Measurements from ENCODE around the gene ZNF611. TPM values are rescaled to one million over a fixed set of nuclear protein-coding genes. Genes with fewer than 3 reads are reported as not detected.

The ZNF611 gene
- total and polyA plus RNA-seq, 9 of the 15 experiments (the other 6 are each of a cell fraction or from before 2014, with no cell fraction given): 3.7 to 29.6 (median 12.8) TPM

DNA sequence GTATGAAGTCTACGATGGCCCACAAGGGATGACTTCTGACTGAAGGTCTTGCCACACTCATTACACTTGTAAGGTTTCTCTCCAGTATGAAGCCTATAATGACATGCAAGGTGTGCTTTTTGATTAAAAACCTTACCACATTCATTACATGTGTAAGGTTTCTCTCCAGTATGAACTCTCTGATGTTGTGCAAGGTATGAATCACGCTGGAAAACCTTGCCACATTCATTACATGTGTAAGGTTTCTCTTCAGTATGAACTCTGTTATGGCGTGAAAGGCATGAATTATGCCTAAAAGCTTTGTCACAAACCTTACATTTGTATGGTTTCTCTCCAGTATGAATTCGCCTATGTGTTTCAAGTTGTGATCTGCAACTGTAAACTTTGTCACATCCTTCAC is 81.7 kb downstream of the ZNF611 start:
- in situ Hi-C loops (cut with MboI) (no loop called here), intact Hi-C loops (cut with micrococcal nuclease) (no loop called here)
- no peaks in the 10 kb centered on the region; the same call in 2 of the 3 replicates for H3K79me2 ChIP-seq (ENCODE audit: control insufficient read depth, insufficient read depth, low read length)
- no peaks in the 10 kb centered on the region for H3K9me1 ChIP-seq (ENCODE audit: control insufficient read depth, insufficient read depth, low read length)
- DNase-seq (ENCODE audit: extremely low read depth in 1 of 4, low spot score in 3 of 4) (no peak), ATAC-seq (no peak), FAIRE-seq (no peak)
- no peak overlapping the region for H3K9ac ChIP-seq (ENCODE audit: insufficient read depth in 1 of 2, low read depth in 2 of 2, low read length in 2 of 2)
- WGBS (ENCODE audit: insufficient coverage, low coverage, missing lambda C conversion rate): 94% methylated on average over 4 of the region's 4 CpGs
- ChIA-PET CTCF (ENCODE audit: low intra/inter-chr PET ratio) (no interaction called here), POLR2A (no interaction called here)
- H3K4me1 ChIP-seq (replicated peaks in 1 of 2; ENCODE audit: control insufficient read depth in 2 of 2, insufficient read depth in 2 of 2, low read length in 2 of 2): no peaks in the 10 kb centered on the region
- H4K20me1 ChIP-seq (replicated peaks; ENCODE audit: control insufficient read depth, insufficient read depth, low read length): no peaks in the 10 kb centered on the region
- no peak overlapping the region for H3K4me3 ChIP-seq
- H2AFZ ChIP-seq (ENCODE audit: low read depth, low read length): no peak overlapping the region
- no peaks in the 10 kb centered on the region for H3K27me3 ChIP-seq (ENCODE audit: control insufficient read depth in 2 of 2, insufficient read depth in 2 of 2, low read length in 2 of 2)
- no TSS peak for BruUV-seq (replicated peaks)
- no peak overlapping the region for H3K4me2 ChIP-seq (ENCODE audit: insufficient read depth, low read length)
- no peaks in the 10 kb centered on the region for H3K9me3 ChIP-seq (replicated peaks; ENCODE audit: control insufficient read depth, insufficient read depth, low read depth, low read length)
- TF ChIP-seq POLR2G (IDR thresholded peaks at IDR 0.05; ENCODE audit: low read depth, low read length) (no peak), MAZ (CRISPR knock-in tag; conservative IDR thresholded peaks at IDR 0.05 in 1 of 2, IDR thresholded peaks at IDR 0.05 in 1 of 2) (no peak), ZNF165 (CRISPR knock-in tag; IDR thresholded peaks at IDR 0.05; ENCODE audit: borderline replicate concordance) (no peak), TSC22D4 (tag; IDR thresholded peaks at IDR 0.05) (no peak)
- peaks cover 84% of the 10 kb centered on the region for H3K36me3 ChIP-seq (ENCODE audit: control insufficient read depth, insufficient read depth, low read length)
- H3K27ac ChIP-seq (ENCODE audit: extremely low read depth, low read depth, low read length): no peak overlapping the region

Other genes with a start within 250 kb of the ZNF611 start
Only the 7 nearest of the 9 such genes appear.
- 8.0 and 9.1 TPM in 2 replicates for gene ZNF701, start 164.8 kb downstream of the ZNF611 start, total RNA-seq (2014; rRNA removed)
- 15.4 and 17.7 TPM in 2 replicates for gene ZNF701, start 164.8 kb downstream of the ZNF611 start, total RNA-seq (2014; rRNA removed; fragmentation: Illumina TruSeq; extraction: Trizol)
- 10.1 and 11.3 TPM in 2 replicates for gene ZNF701, start 164.8 kb downstream of the ZNF611 start, total RNA-seq (2015; rRNA removed; fragmentation: Illumina TruSeq; extraction: Trizol)
- 12.9 and 15.2 TPM in 2 replicates for gene ZNF701, start 164.8 kb downstream of the ZNF611 start, total RNA-seq (2021)
- gene ZNF701, start 164.8 kb downstream of the ZNF611 start, polyA plus RNA-seq (2011; rRNA removed): 15.9 and 16.9 TPM in 2 replicates
- 8.7 and 9.2 TPM in 2 replicates for gene ZNF701, start 164.8 kb downstream of the ZNF611 start, polyA plus RNA-seq (2014; fragmentation: Illumina TruSeq; extraction: Trizol)
- 10 to 100 TPM in 1 of 2 experiments, 1 to 10 TPM in 1; 5.3 to 11.1 TPM for gene ZNF701, start 164.8 kb downstream of the ZNF611 start, polyA plus RNA-seq (2014; fragmentation: Nextera tagmentation; extraction: Ambion mirVana)
- gene ZNF701, start 164.8 kb downstream of the ZNF611 start, polyA plus RNA-seq (2014; rRNA removed): 9.3 and 9.9 TPM in 2 replicates
- 35.2 and 35.3 TPM in 2 replicates for gene ZNF83, start 96.7 kb downstream of the ZNF611 start, total RNA-seq (2014; rRNA removed)
- gene ZNF83, start 96.7 kb downstream of the ZNF611 start, total RNA-seq (2014; rRNA removed; fragmentation: Illumina TruSeq; extraction: Trizol): 70.0 and 80.3 TPM in 2 replicates
- 63.2 and 67.0 TPM in 2 replicates for gene ZNF83, start 96.7 kb downstream of the ZNF611 start, total RNA-seq (2015; rRNA removed; fragmentation: Illumina TruSeq; extraction: Trizol)
- gene ZNF83, start 96.7 kb downstream of the ZNF611 start, total RNA-seq (2021): 37.9 and 38.2 TPM in 2 replicates
- gene ZNF83, start 96.7 kb downstream of the ZNF611 start, polyA plus RNA-seq (2011; rRNA removed): 74.3 and 82.6 TPM in 2 replicates
- 47.8 and 54.1 TPM in 2 replicates for gene ZNF83, start 96.7 kb downstream of the ZNF611 start, polyA plus RNA-seq (2014; fragmentation: Illumina TruSeq; extraction: Trizol)
- 10 to 100 TPM; 18.6 to 28.2 TPM for gene ZNF83, start 96.7 kb downstream of the ZNF611 start, polyA plus RNA-seq (2014; fragmentation: Nextera tagmentation; extraction: Ambion mirVana)
- 49.9 and 51.9 TPM in 2 replicates for gene ZNF83, start 96.7 kb downstream of the ZNF611 start, polyA plus RNA-seq (2014; rRNA removed)
- 4.6 and 5.7 TPM in 2 replicates for gene ZNF600, start 51.7 kb upstream of the ZNF611 start, total RNA-seq (2014; rRNA removed)
- gene ZNF600, start 51.7 kb upstream of the ZNF611 start, total RNA-seq (2014; rRNA removed; fragmentation: Illumina TruSeq; extraction: Trizol): 16.7 and 18.3 TPM in 2 replicates
- 17.6 and 18.9 TPM in 2 replicates for gene ZNF600, start 51.7 kb upstream of the ZNF611 start, total RNA-seq (2015; rRNA removed; fragmentation: Illumina TruSeq; extraction: Trizol)
- 12.1 and 14.8 TPM in 2 replicates for gene ZNF600, start 51.7 kb upstream of the ZNF611 start, total RNA-seq (2021)
- 15.9 and 21.5 TPM in 2 replicates for gene ZNF600, start 51.7 kb upstream of the ZNF611 start, polyA plus RNA-seq (2011; rRNA removed)
- 17.1 and 21.4 TPM in 2 replicates for gene ZNF600, start 51.7 kb upstream of the ZNF611 start, polyA plus RNA-seq (2014; fragmentation: Illumina TruSeq; extraction: Trizol)
- 10 to 100 TPM; 14.9 to 18.0 TPM for gene ZNF600, start 51.7 kb upstream of the ZNF611 start, polyA plus RNA-seq (2014; fragmentation: Nextera tagmentation; extraction: Ambion mirVana)
- gene ZNF600, start 51.7 kb upstream of the ZNF611 start, polyA plus RNA-seq (2014; rRNA removed): 11.6 and 14.8 TPM in 2 replicates
- 18.7 and 19.4 TPM in 2 replicates for gene ZNF28, start 86.6 kb upstream of the ZNF611 start, total RNA-seq (2014; rRNA removed)
- gene ZNF28, start 86.6 kb upstream of the ZNF611 start, total RNA-seq (2014; rRNA removed; fragmentation: Illumina TruSeq; extraction: Trizol): 35.9 and 39.0 TPM in 2 replicates
- gene ZNF28, start 86.6 kb upstream of the ZNF611 start, total RNA-seq (2015; rRNA removed; fragmentation: Illumina TruSeq; extraction: Trizol): 31.5 and 31.6 TPM in 2 replicates
- 18.9 and 23.7 TPM in 2 replicates for gene ZNF28, start 86.6 kb upstream of the ZNF611 start, total RNA-seq (2021)
- 21.5 and 33.0 TPM in 2 replicates for gene ZNF28, start 86.6 kb upstream of the ZNF611 start, polyA plus RNA-seq (2011; rRNA removed)
- gene ZNF28, start 86.6 kb upstream of the ZNF611 start, polyA plus RNA-seq (2014; fragmentation: Illumina TruSeq; extraction: Trizol): 18.9 and 35.2 TPM in 2 replicates
- gene ZNF28, start 86.6 kb upstream of the ZNF611 start, polyA plus RNA-seq (2014; fragmentation: Nextera tagmentation; extraction: Ambion mirVana): 10 to 100 TPM; 25.5 to 38.5 TPM
- gene ZNF28, start 86.6 kb upstream of the ZNF611 start, polyA plus RNA-seq (2014; rRNA removed): 10.4 and 25.7 TPM in 2 replicates
- 17.4 and 18.9 TPM in 2 replicates for gene ZNF468, start 122.6 kb upstream of the ZNF611 start, total RNA-seq (2014; rRNA removed)
- gene ZNF468, start 122.6 kb upstream of the ZNF611 start, total RNA-seq (2014; rRNA removed; fragmentation: Illumina TruSeq; extraction: Trizol): 32.7 and 36.9 TPM in 2 replicates
- gene ZNF468, start 122.6 kb upstream of the ZNF611 start, total RNA-seq (2015; rRNA removed; fragmentation: Illumina TruSeq; extraction: Trizol): 27.3 and 28.2 TPM in 2 replicates
- gene ZNF468, start 122.6 kb upstream of the ZNF611 start, total RNA-seq (2021): 18.9 and 20.7 TPM in 2 replicates
- 29.0 and 36.2 TPM in 2 replicates for gene ZNF468, start 122.6 kb upstream of the ZNF611 start, polyA plus RNA-seq (2011; rRNA removed)
- gene ZNF468, start 122.6 kb upstream of the ZNF611 start, polyA plus RNA-seq (2014; fragmentation: Illumina TruSeq; extraction: Trizol): 21.1 and 23.2 TPM in 2 replicates
- 10 to 100 TPM; 17.9 to 24.0 TPM for gene ZNF468, start 122.6 kb upstream of the ZNF611 start, polyA plus RNA-seq (2014; fragmentation: Nextera tagmentation; extraction: Ambion mirVana)
- gene ZNF468, start 122.6 kb upstream of the ZNF611 start, polyA plus RNA-seq (2014; rRNA removed): 15.9 and 17.5 TPM in 2 replicates
- 7.7 and 8.3 TPM in 2 replicates for gene ZNF320, start 162.6 kb upstream of the ZNF611 start, total RNA-seq (2014; rRNA removed)
- 14.6 and 16.1 TPM in 2 replicates for gene ZNF320, start 162.6 kb upstream of the ZNF611 start, total RNA-seq (2014; rRNA removed; fragmentation: Illumina TruSeq; extraction: Trizol)
- 11.4 and 11.7 TPM in 2 replicates for gene ZNF320, start 162.6 kb upstream of the ZNF611 start, total RNA-seq (2015; rRNA removed; fragmentation: Illumina TruSeq; extraction: Trizol)
- 11.9 and 14.2 TPM in 2 replicates for gene ZNF320, start 162.6 kb upstream of the ZNF611 start, total RNA-seq (2021)
- 25.4 and 25.6 TPM in 2 replicates for gene ZNF320, start 162.6 kb upstream of the ZNF611 start, polyA plus RNA-seq (2011; rRNA removed)
- 8.3 and 11.4 TPM in 2 replicates for gene ZNF320, start 162.6 kb upstream of the ZNF611 start, polyA plus RNA-seq (2014; fragmentation: Illumina TruSeq; extraction: Trizol)
- 1 to 10 TPM; 5.4 to 6.5 TPM for gene ZNF320, start 162.6 kb upstream of the ZNF611 start, polyA plus RNA-seq (2014; fragmentation: Nextera tagmentation; extraction: Ambion mirVana)
- 11.0 and 15.6 TPM in 2 replicates for gene ZNF320, start 162.6 kb upstream of the ZNF611 start, polyA plus RNA-seq (2014; rRNA removed)
- gene ZNF888, start 188.4 kb upstream of the ZNF611 start, total RNA-seq (2014; rRNA removed): 6.9 and 8.9 TPM in 2 replicates
- gene ZNF888, start 188.4 kb upstream of the ZNF611 start, total RNA-seq (2014; rRNA removed; fragmentation: Illumina TruSeq; extraction: Trizol): 13.3 and 15.5 TPM in 2 replicates
- gene ZNF888, start 188.4 kb upstream of the ZNF611 start, total RNA-seq (2015; rRNA removed; fragmentation: Illumina TruSeq; extraction: Trizol): 12.1 TPM in 2 replicates
- gene ZNF888, start 188.4 kb upstream of the ZNF611 start, total RNA-seq (2021): 8.3 and 10.7 TPM in 2 replicates
- 9.6 and 12.5 TPM in 2 replicates for gene ZNF888, start 188.4 kb upstream of the ZNF611 start, polyA plus RNA-seq (2011; rRNA removed)
- gene ZNF888, start 188.4 kb upstream of the ZNF611 start, polyA plus RNA-seq (2014; fragmentation: Illumina TruSeq; extraction: Trizol): 9.9 and 10.1 TPM in 2 replicates
- 1 to 10 TPM; 1.6 to 2.7 TPM for gene ZNF888, start 188.4 kb upstream of the ZNF611 start, polyA plus RNA-seq (2014; fragmentation: Nextera tagmentation; extraction: Ambion mirVana)
- 4.5 and 5.9 TPM in 2 replicates for gene ZNF888, start 188.4 kb upstream of the ZNF611 start, polyA plus RNA-seq (2014; rRNA removed)

Data from K562 (cell line).